ENCODE data around the gene F7.

DNA sequence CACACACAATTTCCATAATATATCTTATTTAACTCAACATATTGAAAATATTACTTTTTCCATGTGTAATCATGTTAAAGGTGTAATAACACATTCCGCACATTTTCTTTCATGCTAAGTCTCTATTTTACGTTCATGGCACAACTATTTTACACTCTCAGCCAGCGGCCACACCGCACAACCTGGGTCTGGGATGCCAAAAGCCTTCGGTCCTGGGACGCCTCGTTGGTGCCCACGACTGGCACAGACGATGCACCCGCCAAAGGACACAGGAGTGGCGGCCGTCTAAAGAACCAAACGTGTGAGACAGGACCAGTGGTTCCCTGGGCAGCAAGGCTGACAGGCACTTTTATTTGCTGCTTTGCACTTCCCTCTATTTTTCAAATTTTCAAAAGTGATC, 42.8 kb downstream of the F7 start:
- TF ChIP-seq, protein P1, sequence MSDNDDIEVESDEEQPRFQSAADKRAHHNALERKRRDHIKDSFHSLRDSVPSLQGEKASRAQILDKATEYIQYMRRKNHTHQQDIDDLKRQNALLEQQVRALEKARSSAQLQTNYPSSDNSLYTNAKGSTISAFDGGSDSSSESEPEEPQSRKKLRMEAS (IDR thresholded peaks at IDR 0.05): no peak
- TF ChIP-seq TEAD4 (IDR thresholded peaks at IDR 0.05): no peak
- TF ChIP-seq ZBTB7A (IDR thresholded peaks at IDR 0.05; ENCODE audit: low read depth): no peak
- TF ChIP-seq EP300 (IDR thresholded peaks at IDR 0.05; ENCODE audit: borderline replicate concordance): no peak
- TF ChIP-seq, protein P2, sequence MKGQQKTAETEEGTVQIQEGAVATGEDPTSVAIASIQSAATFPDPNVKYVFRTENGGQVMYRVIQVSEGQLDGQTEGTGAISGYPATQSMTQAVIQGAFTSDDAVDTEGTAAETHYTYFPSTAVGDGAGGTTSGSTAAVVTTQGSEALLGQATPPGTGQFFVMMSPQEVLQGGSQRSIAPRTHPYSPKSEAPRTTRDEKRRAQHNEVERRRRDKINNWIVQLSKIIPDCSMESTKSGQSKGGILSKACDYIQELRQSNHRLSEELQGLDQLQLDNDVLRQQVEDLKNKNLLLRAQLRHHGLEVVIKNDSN (IDR thresholded peaks at IDR 0.05): no peak
- TF ChIP-seq, protein P3, sequence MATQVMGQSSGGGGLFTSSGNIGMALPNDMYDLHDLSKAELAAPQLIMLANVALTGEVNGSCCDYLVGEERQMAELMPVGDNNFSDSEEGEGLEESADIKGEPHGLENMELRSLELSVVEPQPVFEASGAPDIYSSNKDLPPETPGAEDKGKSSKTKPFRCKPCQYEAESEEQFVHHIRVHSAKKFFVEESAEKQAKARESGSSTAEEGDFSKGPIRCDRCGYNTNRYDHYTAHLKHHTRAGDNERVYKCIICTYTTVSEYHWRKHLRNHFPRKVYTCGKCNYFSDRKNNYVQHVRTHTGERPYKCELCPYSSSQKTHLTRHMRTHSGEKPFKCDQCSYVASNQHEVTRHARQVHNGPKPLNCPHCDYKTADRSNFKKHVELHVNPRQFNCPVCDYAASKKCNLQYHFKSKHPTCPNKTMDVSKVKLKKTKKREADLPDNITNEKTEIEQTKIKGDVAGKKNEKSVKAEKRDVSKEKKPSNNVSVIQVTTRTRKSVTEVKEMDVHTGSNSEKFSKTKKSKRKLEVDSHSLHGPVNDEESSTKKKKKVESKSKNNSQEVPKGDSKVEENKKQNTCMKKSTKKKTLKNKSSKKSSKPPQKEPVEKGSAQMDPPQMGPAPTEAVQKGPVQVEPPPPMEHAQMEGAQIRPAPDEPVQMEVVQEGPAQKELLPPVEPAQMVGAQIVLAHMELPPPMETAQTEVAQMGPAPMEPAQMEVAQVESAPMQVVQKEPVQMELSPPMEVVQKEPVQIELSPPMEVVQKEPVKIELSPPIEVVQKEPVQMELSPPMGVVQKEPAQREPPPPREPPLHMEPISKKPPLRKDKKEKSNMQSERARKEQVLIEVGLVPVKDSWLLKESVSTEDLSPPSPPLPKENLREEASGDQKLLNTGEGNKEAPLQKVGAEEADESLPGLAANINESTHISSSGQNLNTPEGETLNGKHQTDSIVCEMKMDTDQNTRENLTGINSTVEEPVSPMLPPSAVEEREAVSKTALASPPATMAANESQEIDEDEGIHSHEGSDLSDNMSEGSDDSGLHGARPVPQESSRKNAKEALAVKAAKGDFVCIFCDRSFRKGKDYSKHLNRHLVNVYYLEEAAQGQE (IDR thresholded peaks at IDR 0.05; ENCODE audit: low read depth): no peak
- no peak for TF ChIP-seq CREB1 (IDR thresholded peaks at IDR 0.05; ENCODE audit: low read depth)
- TF ChIP-seq TAF1 (IDR thresholded peaks at IDR 0.05; ENCODE audit: low read depth): no peak
- TF ChIP-seq CEBPB (IDR thresholded peaks at IDR 0.05): no peak
- TF ChIP-seq NFIC (IDR thresholded peaks at IDR 0.05): no peak
- TF ChIP-seq FOXM1 (IDR thresholded peaks at IDR 0.05; ENCODE audit: borderline replicate concordance, low read depth): no peak
- no peak for TF ChIP-seq RAD21 (IDR thresholded peaks at IDR 0.05; ENCODE audit: low read depth)
- no peak for TF ChIP-seq YY1 (IDR thresholded peaks at IDR 0.05; ENCODE audit: low read depth)
- TF ChIP-seq EGR1 (IDR thresholded peaks at IDR 0.05): no peak

Data from Ishikawa (cell line).